ENCODE data around the gene LAMA5. TPM values are rescaled to one million over a fixed set of nuclear protein-coding genes. Genes with fewer than 3 reads are reported as not detected.

Gene LAMA5
- total RNA-seq, 3 donors from 2014 or later, result 16.6 to 114 (median 53.3) TPM

GRCh38 chr20:62359043-62359490 lies 8.0 kb downstream of the LAMA5 start:
- Histone ChIP-seq H3K27me3 (no peaks in the 10 kb centered on the region), H3K9me3 (no peaks in the 10 kb centered on the region), H3K36me3 (no peaks in the 10 kb centered on the region), H3K27ac (peak overlapping the region; percentile 79 to 92), H3K4me3 (peak overlapping the region in 1 of 3 donors; percentile 46), H3K4me1 (peaks cover 39 to 62% of the 10 kb centered on the region in 2 donors)
- DNase-seq (ENCODE audit: low spot score in 2 of 2), result no peak
- intact Hi-C loops (cut with DNase I; ENCODE audit: low total_unique reads), result no loop called here
- TF ChIP-seq POLR2AphosphoS5 (IDR thresholded peaks at IDR 0.05) (no peak), POLR2A (IDR thresholded peaks at IDR 0.05) (no peak), CTCF (IDR thresholded peaks at IDR 0.05) (no peak)

DNA sequence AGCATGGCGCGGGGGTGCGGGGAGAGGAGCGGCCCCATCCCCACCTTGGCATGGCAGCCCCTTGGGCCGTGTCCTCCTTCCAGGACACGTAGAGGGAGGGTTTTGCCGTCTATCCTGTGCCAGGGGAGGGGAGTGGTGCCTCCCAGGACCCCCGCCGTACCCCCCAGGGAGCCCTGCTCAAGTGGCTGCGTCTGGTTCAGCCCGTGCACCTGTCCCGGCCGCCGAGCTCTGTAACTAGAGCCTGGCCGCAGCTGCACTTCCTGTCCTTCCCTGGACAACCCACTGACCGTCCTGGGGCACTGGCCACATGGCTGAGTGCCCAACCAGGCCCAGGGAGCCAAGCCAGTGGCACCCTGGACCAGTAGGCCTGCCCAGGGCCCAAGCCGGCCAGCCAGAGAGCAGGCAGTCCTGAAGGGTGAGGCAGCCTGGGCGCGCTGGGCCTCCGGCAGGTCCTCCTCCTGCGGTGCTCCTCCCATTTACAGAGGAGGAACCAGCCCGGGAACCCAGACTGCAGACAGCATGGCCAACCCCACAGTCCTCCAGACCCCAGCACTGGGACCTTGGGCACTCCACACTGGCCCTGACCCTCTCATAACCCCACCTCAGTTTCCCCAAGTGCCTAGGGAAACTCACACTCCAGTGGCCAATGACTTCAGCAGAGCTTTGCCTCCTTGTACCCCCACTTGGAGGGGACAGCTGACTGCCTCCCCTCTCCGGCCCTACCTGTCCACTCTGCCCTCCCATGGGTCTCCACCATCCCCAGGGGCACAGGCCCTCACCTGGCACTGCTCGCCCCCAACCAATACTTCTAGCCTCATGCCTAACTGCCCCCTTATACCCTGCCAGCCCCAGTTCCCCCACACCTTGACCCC lies 8.7 kb downstream of the LAMA5 start:
- Histone ChIP-seq H3K4me3 (peak overlapping the region in 1 of 3 donors; percentile 46), H3K9me3 (no peaks in the 10 kb centered on the region), H3K4me1 (peaks cover 44 to 62% of the 10 kb centered on the region in 2 donors), H3K27me3 (no peaks in the 10 kb centered on the region), H3K36me3 (no peaks in the 10 kb centered on the region), H3K27ac (peak overlapping the region; percentile 79 to 92)
- TF ChIP-seq CTCF (IDR thresholded peaks at IDR 0.05) (no peak), POLR2A (IDR thresholded peaks at IDR 0.05) (no peak), POLR2AphosphoS5 (IDR thresholded peaks at IDR 0.05) (no peak)
- DNase-seq (ENCODE audit: low spot score in 2 of 2), result no peak
- intact Hi-C loops (cut with DNase I; ENCODE audit: low total_unique reads), result no loop called here

DNA sequence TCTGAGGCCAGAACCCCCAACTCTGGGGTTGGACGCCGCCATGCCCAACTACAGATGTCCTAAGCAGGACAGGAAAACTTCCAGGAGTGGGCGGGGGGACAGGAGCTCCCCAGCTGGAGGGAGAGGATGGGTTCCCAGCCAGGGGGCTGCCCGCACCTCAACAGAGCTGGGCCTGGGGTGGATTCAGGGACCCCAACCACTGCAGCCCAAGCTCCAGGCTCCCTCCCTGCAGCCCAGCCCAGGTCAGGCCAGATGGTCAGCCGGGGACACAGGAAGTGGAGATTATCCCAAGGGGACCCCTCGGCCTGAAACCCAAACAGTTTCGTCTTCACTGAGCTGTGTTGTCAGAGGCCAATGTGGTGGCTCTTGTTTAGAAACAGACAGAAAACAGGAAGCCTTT lies 9.4 kb downstream of the LAMA5 start:
- intact Hi-C loops (cut with DNase I; ENCODE audit: low total_unique reads), result no loop called here
- no peak for DNase-seq (ENCODE audit: low spot score in 2 of 2)
- Histone ChIP-seq H3K27me3 (no peaks in the 10 kb centered on the region), H3K4me3 (peak overlapping the region in 1 of 3 donors; percentile 51), H3K36me3 (no peaks in the 10 kb centered on the region), H3K9me3 (no peaks in the 10 kb centered on the region), H3K4me1 (peaks cover 47 to 57% of the 10 kb centered on the region in 2 donors), H3K27ac (peak overlapping the region; percentile 79 to 92)
- TF ChIP-seq POLR2AphosphoS5 (IDR thresholded peaks at IDR 0.05) (no peak), CTCF (IDR thresholded peaks at IDR 0.05) (no peak), POLR2A (IDR thresholded peaks at IDR 0.05) (no peak)

- Histone ChIP-seq H3K4me3 (peak overlapping the region in 1 of 3 donors; percentile 51), H3K27me3 (no peaks in the 10 kb centered on the region), H3K9me3 (no peaks in the 10 kb centered on the region), H3K36me3 (no peaks in the 10 kb centered on the region), H3K27ac (peak overlapping the region; percentile 79 to 92), H3K4me1 (peaks cover 47 to 53% of the 10 kb centered on the region in 2 donors)
- intact Hi-C loops (cut with DNase I; ENCODE audit: low total_unique reads), result no loop called here
- TF ChIP-seq POLR2AphosphoS5 (IDR thresholded peaks at IDR 0.05), result no peak
- TF ChIP-seq CTCF (IDR thresholded peaks at IDR 0.05), result no peak
- no peak for TF ChIP-seq POLR2A (IDR thresholded peaks at IDR 0.05)
- no peak for DNase-seq (ENCODE audit: low spot score in 2 of 2)
Observed at GRCh38 chr20:62357187-62357667, 9.9 kb downstream of the LAMA5 start.

- H3K27me3 ChIP-seq, result no peaks in the 10 kb centered on the region
- peak overlapping the region in 1 of 3 donors; percentile 51 for H3K4me3 ChIP-seq
- no peaks in the 10 kb centered on the region for H3K36me3 ChIP-seq
- intact Hi-C loops (cut with DNase I; ENCODE audit: low total_unique reads), result no loop called here
- DNase-seq (ENCODE audit: low spot score in 2 of 2), result no peak
- peak overlapping the region; percentile 79 to 92 for H3K27ac ChIP-seq
- no peaks in the 10 kb centered on the region for H3K9me3 ChIP-seq
- H3K4me1 ChIP-seq, result peaks cover 45 to 50% of the 10 kb centered on the region in 2 donors
- no peak for TF ChIP-seq POLR2AphosphoS5 (IDR thresholded peaks at IDR 0.05)
- no peak for TF ChIP-seq CTCF (IDR thresholded peaks at IDR 0.05)
- TF ChIP-seq POLR2A (IDR thresholded peaks at IDR 0.05), result no peak
Observed at GRCh38 chr20:62356589-62357186, 10.4 kb downstream of the LAMA5 start.

All from breast epithelium (tissue), 4 donors.